B cell (primary cell): Measurements from ENCODE around the gene COX20. TPM values are rescaled to one million over a fixed set of nuclear protein-coding genes. Genes with fewer than 3 reads are reported as not detected.
"Not testable (repeated sequence)": the region's sequence is repeated elsewhere in the genome, so short reads cannot be mapped to it uniquely, and the experiment has no call there.

ENCODE experiments used
- ATAC-seq: fragments of 200-7000 bp; cut with Tn5 transposase; one replicate; pipeline ENCODE4 v1.10.0; 2021; ENCODE audit warnings: low read depth, mild to moderate bottlenecking, moderate number of reproducible peaks, moderate library complexity
- CTCF ChIA-PET: fragments of 350-600 bp; sonication (Branson Sonifier 250); formaldehyde crosslinking; loops from one replicate; lab custom pipeline; 2021; ENCODE audit warnings: antibody characterized with exemption, inconsistent platforms; lab: Charles Lee
- POLR2A ChIA-PET: fragments of 350-600 bp; sonication (Branson Sonifier 250); formaldehyde crosslinking; loops from one replicate; lab custom pipeline; 2021; ENCODE audit warnings: antibody characterized with exemption; lab: Charles Lee
- DNase-seq: peaks from one replicate; pipeline ENCODE4 v3.0.0; 2013
- H2AFZ ChIP-seq: 2 replicates; pipeline ENCODE4 v1.6.1; 2012; ENCODE audit warnings: mild to moderate bottlenecking, low read depth, low read length; ENCODE audit not compliant: insufficient read depth, poor library complexity, severe bottlenecking
- H3K27ac ChIP-seq, 2 donors: 1 replicate in 1 of 2; 2 replicates in 1 of 2; pipeline ENCODE4 v1.5.1; 2012 to 2013; ENCODE audit warnings: low read length in 2 of 2, mild to moderate bottlenecking in 2 of 2, moderate library complexity in 1 of 2
- H3K27me3 ChIP-seq, 4 experiments: fragments of 200-600 bp in 1 of 4; sonication (generic) in 1 of 4; replicated peaks in 1 of 4; 1 replicate in 2 of 4; 2 replicates in 2 of 4; pipeline versions ENCODE4 v1.6.1 to v1.7.0; 2013 to 2016; ENCODE audit warnings: low read length in 3 of 4, mild to moderate bottlenecking in 2 of 4, mixed read lengths in 1 of 4, moderate library complexity in 1 of 4; ENCODE audit not compliant: insufficient read depth in 4 of 4, control insufficient read depth in 3 of 4; ENCODE audit errors: control extremely low read depth in 1 of 4
- H3K36me3 ChIP-seq, 2 experiments: replicated peaks in 1 of 2; 1 replicate in 1 of 2; 2 replicates in 1 of 2; pipeline versions ENCODE4 v1.6.1 to v1.7.1; 2013; ENCODE audit warnings: low read length in 1 of 2; ENCODE audit not compliant: insufficient read depth in 2 of 2, control insufficient read depth in 1 of 2; ENCODE audit errors: control extremely low read depth in 1 of 2, extremely low read depth in 1 of 2
- H3K4me1 ChIP-seq, 2 donors: fragments of 200-600 bp in 1 of 2; sonication (generic) in 1 of 2; 1 replicate in 1 of 2; 2 replicates in 1 of 2; pipeline versions ENCODE4 v1.5.1 to v1.6.1; 2013 to 2017; ENCODE audit warnings: low read length in 2 of 2; ENCODE audit not compliant: control insufficient read depth in 2 of 2, insufficient read depth in 2 of 2
- H3K4me2 ChIP-seq: replicated peaks from 2 replicates; pipeline ENCODE3; 2012; ENCODE audit warnings: mild to moderate bottlenecking, low read depth, low read length; ENCODE audit not compliant: poor library complexity, severe bottlenecking
- H3K4me3 ChIP-seq, 5 experiments: fragments of 200-600 bp in 1 of 5; sonication (generic) in 1 of 5; 1 replicate in 3 of 5; 2 replicates in 2 of 5; pipeline versions ENCODE4 v1.5.1 to v1.7.0; 2011 to 2016; ENCODE audit warnings: low read length in 4 of 5, mild to moderate bottlenecking in 4 of 5, low read depth in 2 of 5, control low read depth in 1 of 5, moderate library complexity in 1 of 5; ENCODE audit not compliant: insufficient read depth in 1 of 5; ENCODE audit errors: control extremely low read depth in 1 of 5, extremely low read depth in 1 of 5
- H3K79me2 ChIP-seq: fragments of 200-600 bp; sonication (generic); one replicate; pipeline ENCODE4 v1.6.0; 2016; ENCODE audit warnings: low read length; ENCODE audit not compliant: control insufficient read depth, insufficient read depth
- H3K9ac ChIP-seq: fragments of 200-600 bp; sonication (generic); 2 replicates; pipeline ENCODE4 v1.6.1; 2017; ENCODE audit warnings: mild to moderate bottlenecking, low read length, moderate library complexity
- H3K9me3 ChIP-seq, 3 donors: one replicate each; pipeline versions ENCODE4 v1.6.1 to v1.7.1; 2013; ENCODE audit warnings: low read length in 2 of 3; ENCODE audit not compliant: control insufficient read depth in 2 of 3, insufficient read depth in 1 of 3; ENCODE audit errors: control extremely low read depth in 1 of 3
- H4K20me1 ChIP-seq: 2 replicates; pipeline ENCODE4 v1.6.0; 2012; ENCODE audit warnings: mild to moderate bottlenecking, low read length; ENCODE audit not compliant: insufficient read depth, control insufficient read depth, poor library complexity, severe bottlenecking
- H3K27ac Mint-ChIP-seq: one replicate; pipeline ENCODE4 v1.8.0; 2021; ENCODE audit warnings: mixed read lengths
- H3K27me3 Mint-ChIP-seq: one replicate; pipeline ENCODE4 v1.8.0; 2021; ENCODE audit warnings: mixed read lengths
- H3K4me1 Mint-ChIP-seq: one replicate; pipeline ENCODE4 v1.8.0; 2021; ENCODE audit warnings: mixed read lengths
- H3K4me3 Mint-ChIP-seq: one replicate; pipeline ENCODE4 v1.8.0; 2021; ENCODE audit warnings: mixed read lengths
- H3K9me3 Mint-ChIP-seq: one replicate; pipeline ENCODE4 v1.8.0; 2022; ENCODE audit warnings: mixed read lengths; ENCODE audit not compliant: insufficient read depth
- EZH2 ChIP-seq: IDR thresholded peaks from 2 replicates; pipeline ENCODE4 v1.6.1; 2012; ENCODE audit warnings: borderline replicate concordance, low read depth, mild to moderate bottlenecking, moderate library complexity, low read length; ENCODE audit not compliant: insufficient read depth, poor library complexity, severe bottlenecking
- WGBS: methylation state at CpG from one replicate; pipeline ENCODE4 v1.1.5; 2013; ENCODE audit warnings: missing lambda C conversion rate; ENCODE audit not compliant: insufficient coverage; 5-methylcytosine and 5-hydroxymethylcytosine counted together
- intact Hi-C: fragments of 100-400 bp; cut with micrococcal nuclease; formaldehyde crosslinking; loops from one replicate; pipeline ENCODE4 v1.10.0; 2022
- polyA plus RNA-seq: library from polyadenylated mRNA; depleted of rRNA; stranded (reverse); fragments of >200 nt; gene quantifications from 2 replicates; pipeline ENCODE4 v1.2.3, GENCODE V29; 2012
- total RNA-seq, 2 donors: library from RNA; stranded (reverse); fragments of 120-200 nt in 1 of 2; gene quantifications; 1 replicate in 1 of 2; 2 replicates in 1 of 2; pipeline versions ENCODE4 v1.2.3 to v1.2.4, GENCODE V29; 2013 to 2022
- TF ChIP-seq, protein P1 (sequence below): fragments of 200-600 bp; IDR thresholded peaks from one replicate; pipeline ENCODE4 v1.8.0; 2022; ENCODE audit warnings: antibody characterized with exemption, mild to moderate bottlenecking

COX20 gene
- total and polyA plus RNA-seq, 2 donors (not counting 1 experiment from before 2014, with no cell fraction given), result 24.7 to 35.7 TPM

DNA sequence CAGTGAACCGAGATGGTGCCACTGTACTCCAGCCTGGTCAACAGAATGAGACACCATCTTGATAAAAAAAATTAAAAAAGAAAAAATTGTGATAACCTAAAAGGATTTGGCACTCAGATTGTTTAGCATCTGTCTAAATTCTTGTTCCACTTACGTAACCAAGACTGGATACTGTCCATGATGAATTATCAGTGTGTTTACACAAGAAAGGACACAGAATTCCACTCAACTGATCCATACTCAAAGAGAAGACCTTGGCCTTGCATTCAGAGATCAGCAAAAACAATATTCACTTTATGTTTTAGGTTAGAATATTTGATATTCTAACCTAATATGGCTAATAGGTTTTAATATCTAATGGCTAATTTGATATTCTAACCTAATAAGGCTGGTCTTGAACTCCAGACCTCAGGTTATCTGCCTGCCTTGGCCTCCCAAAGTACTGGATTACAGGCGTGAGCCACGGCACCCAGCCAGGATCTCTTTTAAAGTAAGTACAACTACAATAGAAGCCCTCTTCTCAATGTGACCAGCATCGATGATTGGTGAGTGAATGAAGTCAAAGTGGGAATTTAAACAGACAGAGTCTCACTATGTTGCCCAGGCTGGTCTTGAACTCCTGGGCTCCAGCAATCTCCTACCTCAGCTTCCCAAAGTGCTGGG is 43.1 kb upstream of the COX20 start:
- Mint-ChIP-seq H3K4me1 (peaks cover 10% of the 10 kb centered on the region), H3K27ac (no peak overlapping the region), H3K4me3 (no peak overlapping the region), H3K9me3 (no peaks in the 10 kb centered on the region), H3K27me3 (no peaks in the 10 kb centered on the region)
- Histone ChIP-seq H2AFZ (no peak overlapping the region), H4K20me1 (no peaks in the 10 kb centered on the region), H3K4me2 (no peak overlapping the region), H3K79me2 (no peaks in the 10 kb centered on the region), H3K4me1 (peaks cover 5 to 10% of the 10 kb centered on the region in 2 donors), H3K27ac (no peak overlapping the region), H3K36me3 (no peaks in the 10 kb centered on the region), H3K27me3 (no peaks in the 10 kb centered on the region), H3K4me3 (no peak overlapping the region), H3K9ac (no peak overlapping the region), H3K9me3 (no peaks in the 10 kb centered on the region)
- no peak for DNase-seq
- no peak for TF ChIP-seq EZH2
- TF ChIP-seq, protein P1, sequence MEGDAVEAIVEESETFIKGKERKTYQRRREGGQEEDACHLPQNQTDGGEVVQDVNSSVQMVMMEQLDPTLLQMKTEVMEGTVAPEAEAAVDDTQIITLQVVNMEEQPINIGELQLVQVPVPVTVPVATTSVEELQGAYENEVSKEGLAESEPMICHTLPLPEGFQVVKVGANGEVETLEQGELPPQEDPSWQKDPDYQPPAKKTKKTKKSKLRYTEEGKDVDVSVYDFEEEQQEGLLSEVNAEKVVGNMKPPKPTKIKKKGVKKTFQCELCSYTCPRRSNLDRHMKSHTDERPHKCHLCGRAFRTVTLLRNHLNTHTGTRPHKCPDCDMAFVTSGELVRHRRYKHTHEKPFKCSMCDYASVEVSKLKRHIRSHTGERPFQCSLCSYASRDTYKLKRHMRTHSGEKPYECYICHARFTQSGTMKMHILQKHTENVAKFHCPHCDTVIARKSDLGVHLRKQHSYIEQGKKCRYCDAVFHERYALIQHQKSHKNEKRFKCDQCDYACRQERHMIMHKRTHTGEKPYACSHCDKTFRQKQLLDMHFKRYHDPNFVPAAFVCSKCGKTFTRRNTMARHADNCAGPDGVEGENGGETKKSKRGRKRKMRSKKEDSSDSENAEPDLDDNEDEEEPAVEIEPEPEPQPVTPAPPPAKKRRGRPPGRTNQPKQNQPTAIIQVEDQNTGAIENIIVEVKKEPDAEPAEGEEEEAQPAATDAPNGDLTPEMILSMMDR, result no peak
- ChIA-PET POLR2A (no interaction called here), CTCF (no interaction called here)
- ATAC-seq, result no peak
- no CpG with 5 or more reads among the region's 5 CpGs for WGBS
- intact Hi-C loops, result no loop called here

GRCh38 chr1:244794071-244794470 is 41.4 kb upstream of the COX20 start:
- ChIA-PET POLR2A (no interaction called here), CTCF (interaction anchor here (0.9 to 11.2 kb wide), 2 partner anchors 190 to 237 kb away, joined by 3 to 278 read pairs; no protein-coding TSS in a partner anchor)
- no peak overlapping the region for H3K27ac ChIP-seq
- WGBS, result 98% methylated on average over 9 of the region's 9 CpGs
- H3K79me2 ChIP-seq, result no peaks in the 10 kb centered on the region
- H4K20me1 ChIP-seq, result no peaks in the 10 kb centered on the region
- no peak overlapping the region for H3K4me2 ChIP-seq
- H3K4me3 ChIP-seq, result no peak overlapping the region
- H3K4me1 ChIP-seq, result peaks cover 0 to 1% of the 10 kb centered on the region in 2 donors
- Mint-ChIP-seq H3K27ac (no peak overlapping the region), H3K4me1 (peaks cover 4% of the 10 kb centered on the region), H3K9me3 (no peaks in the 10 kb centered on the region), H3K4me3 (no peak overlapping the region), H3K27me3 (peaks cover 6% of the 10 kb centered on the region)
- ATAC-seq (no peak), DNase-seq (no peak)
- H3K27me3 ChIP-seq, result no peaks in the 10 kb centered on the region
- TF ChIP-seq, protein P1, result no peak
- no peak for TF ChIP-seq EZH2
- no peak overlapping the region for H2AFZ ChIP-seq
- no peaks in the 10 kb centered on the region for H3K36me3 ChIP-seq
- H3K9me3 ChIP-seq, result no peaks in the 10 kb centered on the region
- no peak overlapping the region for H3K9ac ChIP-seq
- intact Hi-C loops, result no loop called here

DNA sequence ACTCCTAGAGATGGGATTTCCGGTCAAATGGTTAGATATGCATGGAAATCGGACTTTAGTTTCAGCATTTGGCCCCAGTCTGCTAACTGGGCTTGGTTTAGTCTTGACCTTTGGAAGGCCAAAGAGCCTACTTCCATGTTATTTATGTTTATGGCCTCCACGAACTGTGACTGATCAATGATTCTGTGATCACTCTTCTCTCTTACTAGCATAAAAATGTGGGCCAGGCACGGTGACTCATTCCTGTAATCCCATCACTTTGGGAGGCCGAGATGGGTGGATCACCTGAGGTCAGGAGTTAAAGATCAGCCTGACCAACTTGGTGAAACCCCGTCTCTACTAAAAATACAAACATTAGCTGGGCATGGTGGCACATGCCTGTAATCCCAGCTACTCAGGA is 40.9 kb upstream of the COX20 start:
- WGBS, result 100% methylated on average over 1 of the region's 6 CpGs
- CTCF ChIA-PET, result interaction anchor here (0.9 to 11.2 kb wide), 4 partner anchors 131 to 237 kb away, joined by 3 to 278 read pairs (median 13); no protein-coding TSS in a partner anchor
- ATAC-seq, H3K4me3 Mint-ChIP-seq, intact Hi-C loops, H3K9ac ChIP-seq, H3K27ac ChIP-seq, H3K79me2 ChIP-seq, H3K27me3 Mint-ChIP-seq, H3K4me2 ChIP-seq, H3K9me3 Mint-ChIP-seq, H3K27me3 ChIP-seq, H4K20me1 ChIP-seq, H2AFZ ChIP-seq, H3K36me3 ChIP-seq, DNase-seq, H3K4me1 Mint-ChIP-seq, H3K4me3 ChIP-seq, H3K4me1 ChIP-seq, POLR2A ChIA-PET, H3K27ac Mint-ChIP-seq, H3K9me3 ChIP-seq: not testable (repeated sequence)
